NCI-H345 treated with DMSO at 0.1 percent for 48 hours (cell line): ENCODE measurements around the gene FKBP4.

Experiments
- DNase-seq: peaks from one replicate; lab custom pipeline; 2025; ENCODE audit not compliant: unreplicated experiment; lab: John Stamatoyannopoulos, UW

Gene FKBP4

DNA sequence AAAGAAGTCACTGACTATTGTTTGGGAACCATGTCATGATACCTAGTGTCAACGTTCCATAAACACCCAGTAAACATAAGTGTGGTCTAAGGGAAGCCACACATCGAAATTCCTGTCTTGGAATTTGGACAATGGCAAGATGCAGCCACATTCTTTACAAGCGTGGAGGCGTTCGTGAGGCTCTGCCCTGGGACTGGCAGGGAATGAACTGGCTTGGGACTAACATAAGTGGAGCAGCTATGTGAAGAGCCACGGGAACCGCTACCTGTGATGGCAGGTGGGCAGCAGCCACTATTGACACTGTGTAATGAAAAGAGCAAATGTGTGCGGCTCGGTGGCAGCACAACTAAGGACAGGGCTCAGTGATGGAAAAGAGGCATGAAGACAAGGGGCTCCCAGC lies 50.0 kb downstream of the FKBP4 start:
- no peak for DNase-seq

DNA sequence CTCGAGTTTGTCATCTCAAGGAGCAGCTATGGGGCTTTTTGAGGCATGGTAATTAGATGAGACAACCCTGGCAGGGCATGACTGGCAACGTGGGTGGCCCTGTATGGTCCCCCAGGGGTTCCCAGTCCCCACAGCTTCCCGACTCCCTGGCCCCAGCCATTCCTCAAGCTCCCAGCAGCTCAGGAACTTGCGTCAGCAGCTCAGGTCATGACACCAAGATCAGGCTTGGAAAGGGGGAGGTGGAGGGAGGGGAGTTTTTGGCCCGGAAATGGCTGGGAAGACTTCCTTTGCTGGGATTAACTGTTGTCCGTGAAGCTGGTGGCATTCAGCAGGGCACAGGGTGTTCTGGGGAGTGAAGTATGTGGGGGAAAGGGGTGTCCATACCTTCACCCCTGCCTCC lies 50.5 kb downstream of the FKBP4 start:
- DNase-seq: no peak

DNA sequence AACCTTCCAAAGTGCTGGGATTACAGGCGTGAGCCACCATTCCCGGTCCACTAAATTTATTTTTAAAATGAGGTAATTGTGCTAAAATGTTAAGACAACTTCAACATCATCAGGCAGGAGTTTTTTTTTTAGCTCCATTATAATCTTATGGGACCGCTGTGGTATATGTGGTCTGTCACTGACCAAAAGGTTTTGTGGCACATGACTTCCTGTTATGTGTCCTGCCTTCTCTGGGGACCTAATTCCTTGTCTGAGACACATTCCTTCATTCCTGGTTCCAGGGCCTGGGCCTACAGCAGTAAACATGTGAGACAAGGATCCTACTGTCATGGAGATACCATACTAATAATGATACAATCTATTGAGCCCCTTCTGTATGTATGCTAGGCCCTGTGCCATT lies 57.2 kb downstream of the FKBP4 start:
- no peak for DNase-seq

DNA sequence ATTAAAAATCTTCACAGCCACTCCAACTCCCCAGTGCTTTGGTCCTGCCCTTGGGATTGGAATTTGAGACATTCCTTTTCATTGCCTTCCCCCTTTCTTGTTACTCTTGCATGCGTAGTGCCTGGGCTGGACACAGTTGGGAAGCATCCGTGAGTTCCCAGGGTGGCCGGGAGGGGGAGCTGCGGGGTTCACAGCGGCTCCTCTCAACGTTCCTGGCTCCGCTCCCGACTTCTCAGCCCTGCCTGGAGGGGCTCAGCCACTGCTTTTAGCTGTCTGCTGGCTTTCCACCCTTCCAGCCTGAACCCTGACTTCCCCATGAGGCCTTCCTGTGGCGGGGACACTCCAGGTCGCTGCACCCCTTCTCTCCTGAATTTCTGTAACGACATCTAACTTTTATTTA lies 58.9 kb downstream of the FKBP4 start:
- no peak for DNase-seq
